Mucosa of descending colon (tissue), 3 donors: Measurements from ENCODE around the gene MYCBP2. TPM values are rescaled to one million over a fixed set of nuclear protein-coding genes. Genes with fewer than 3 reads are reported as not detected.

ENCODE experiments used
- ATAC-seq: fragments of 200-7000 bp; cut with Tn5 transposase; one replicate; pipeline ENCODE4 v1.9.1; 2020; ENCODE audit warnings: mild to moderate bottlenecking, moderate library complexity
- DNase-seq, 3 donors: peaks; one replicate each; pipeline ENCODE4 v3.0.0-alpha.2; 2020
- H3K36me3 ChIP-seq: fragments of 200-600 bp; one replicate; pipeline ENCODE4 v1.8.0; 2021; ENCODE audit warnings: low read depth, mild to moderate bottlenecking
- H3K4me1 ChIP-seq: fragments of 200-600 bp; one replicate; pipeline ENCODE4 v1.8.0; 2021; ENCODE audit warnings: low read depth, mild to moderate bottlenecking
- H3K4me3 ChIP-seq: fragments of 200-600 bp; one replicate; pipeline ENCODE4 v1.8.0; 2021; ENCODE audit warnings: mild to moderate bottlenecking
- H3K9me3 ChIP-seq: fragments of 200-600 bp; one replicate; pipeline ENCODE4 v1.8.0; 2021; ENCODE audit warnings: mild to moderate bottlenecking
- CTCF ChIP-seq: fragments of 200-600 bp; IDR thresholded peaks from one replicate; pipeline ENCODE4 v1.8.0; 2022; ENCODE audit warnings: antibody characterized with exemption, mild to moderate bottlenecking
- intact Hi-C, 2 donors: fragments of 100-400 bp; cut with DNase I in 1 of 2; cut with micrococcal nuclease in 1 of 2; formaldehyde crosslinking; loops; one replicate each; pipeline versions ENCODE4 v1.11.0 to v1.11.1; 2022; cut with DNase I, micrococcal nuclease
- total RNA-seq, 3 donors: library from RNA; stranded (reverse); fragmentation: NEBNext Ultra II Directional in 2 of 3; extraction: Animal tissue kit (Norgen Biotek cat#: 25700) in 2 of 3; gene quantifications; one replicate each; pipeline versions ENCODE4 v1.2.1 to v1.2.4, GENCODE V29; 2021 to 2023
- donor health status: DM: no; HTN: no; CAD: no; lungs with moderate emphysema.
- donor health status: DM: no; HTN: no; CAD: no.
- donor health status: DM: no; HTN: yes; CAD: no.

MYCBP2 gene
- total RNA-seq, 3 donors from 2014 or later: 27.6 to 81.5 (median 46.1) TPM

- Histone ChIP-seq H3K4me3 (no peak overlapping the region), H3K4me1 (no peaks in the 10 kb centered on the region), H3K9me3 (no peaks in the 10 kb centered on the region), H3K36me3 (no peaks in the 10 kb centered on the region)
- intact Hi-C loops: no loop called here
- ATAC-seq: no peak
- no peak for TF ChIP-seq CTCF
- DNase-seq: no peak
These were observed 295.1 kb downstream of the MYCBP2 start for GRCh38 chr13:77031656-77032243.

- Histone ChIP-seq H3K9me3 (no peaks in the 10 kb centered on the region), H3K4me3 (no peak overlapping the region), H3K36me3 (no peaks in the 10 kb centered on the region), H3K4me1 (peaks cover 8% of the 10 kb centered on the region)
- DNase-seq (no peak), ATAC-seq (no peak)
- intact Hi-C loops: no loop called here
- TF ChIP-seq CTCF: no peak
These were observed 297.5 kb downstream of the MYCBP2 start for GRCh38 chr13:77029436-77029835.

GRCh38 chr13:77028202-77028601 lies 298.7 kb downstream of the MYCBP2 start:
- ATAC-seq: no peak

GRCh38 chr13:77026861-77027621 lies 299.9 kb downstream of the MYCBP2 start, which contains the start of gene FBXL3:
Gene FBXL3 (minus strand): TSS chr13:77027159. CDS start chr13:77021860, 5,299 bp downstream.
- no peak for TF ChIP-seq CTCF
- ATAC-seq (peak; percentile 86), DNase-seq (peak; percentile 89 to 92 (median 91))
- Histone ChIP-seq H3K9me3 (no peaks in the 10 kb centered on the region), H3K4me3 (peak within 1 kb of the TSS; percentile 86), H3K36me3 (no peaks in the 10 kb centered on the region), H3K4me1 (peaks cover 24% of the 10 kb centered on the region)
- intact Hi-C loops: no loop called here

More at GRCh38 chr13:77028202-77028601, 298.7 kb downstream of the MYCBP2 start:
- TF ChIP-seq CTCF: no peak
- H3K9me3 ChIP-seq: no peaks in the 10 kb centered on the region
- DNase-seq: no peak
- peaks cover 14% of the 10 kb centered on the region for H3K4me1 ChIP-seq
- intact Hi-C loops: no loop called here
- no peak overlapping the region for H3K4me3 ChIP-seq
- H3K36me3 ChIP-seq: no peaks in the 10 kb centered on the region

- Histone ChIP-seq H3K4me1 (peaks cover 27% of the 10 kb centered on the region), H3K9me3 (no peaks in the 10 kb centered on the region), H3K36me3 (no peaks in the 10 kb centered on the region), H3K4me3 (peak overlapping the region; percentile 86)
- intact Hi-C loops: no loop called here
- ATAC-seq (peak; percentile 88), DNase-seq (peak; percentile 95 to 96 (median 95))
- TF ChIP-seq CTCF: no peak
These were observed 300.5 kb downstream of the MYCBP2 start for GRCh38 chr13:77026255-77026860.
